Activated CD4-positive, CD25-positive, alpha-beta regulatory T cell treated with anti-CD3 and anti-CD28 coated beads, Interleukin-2, amount 50 U/mL, for 16 hours (primary cell): ENCODE data around the gene TMEM138.

Experiments
- DNase-seq: peaks from one replicate; pipeline ENCODE4 v3.0.0-alpha.2; 2020; ENCODE audit warnings: low read depth, low spot score

Gene TMEM138

DNA sequence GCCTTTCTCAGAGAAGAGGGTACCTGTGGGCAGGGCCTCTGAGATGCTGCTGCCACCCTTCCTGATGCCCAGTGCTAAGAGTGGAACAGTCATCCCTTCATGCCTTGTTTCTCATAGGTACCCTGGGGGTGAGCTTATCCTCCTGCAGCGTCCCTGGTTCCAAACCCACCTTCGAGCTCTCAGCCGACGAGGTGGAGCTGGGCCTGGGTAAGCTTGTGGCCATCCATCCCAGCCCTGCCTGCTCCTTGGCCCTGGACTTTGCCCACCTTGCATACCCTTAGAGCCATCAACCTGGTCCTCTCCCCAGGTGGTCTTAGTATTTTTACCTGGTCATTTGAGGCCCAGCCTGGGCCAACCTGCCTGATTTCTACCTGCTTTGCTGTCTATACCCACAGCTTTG lies 20.5 kb upstream of the TMEM138 start:
- no peak for DNase-seq

DNA sequence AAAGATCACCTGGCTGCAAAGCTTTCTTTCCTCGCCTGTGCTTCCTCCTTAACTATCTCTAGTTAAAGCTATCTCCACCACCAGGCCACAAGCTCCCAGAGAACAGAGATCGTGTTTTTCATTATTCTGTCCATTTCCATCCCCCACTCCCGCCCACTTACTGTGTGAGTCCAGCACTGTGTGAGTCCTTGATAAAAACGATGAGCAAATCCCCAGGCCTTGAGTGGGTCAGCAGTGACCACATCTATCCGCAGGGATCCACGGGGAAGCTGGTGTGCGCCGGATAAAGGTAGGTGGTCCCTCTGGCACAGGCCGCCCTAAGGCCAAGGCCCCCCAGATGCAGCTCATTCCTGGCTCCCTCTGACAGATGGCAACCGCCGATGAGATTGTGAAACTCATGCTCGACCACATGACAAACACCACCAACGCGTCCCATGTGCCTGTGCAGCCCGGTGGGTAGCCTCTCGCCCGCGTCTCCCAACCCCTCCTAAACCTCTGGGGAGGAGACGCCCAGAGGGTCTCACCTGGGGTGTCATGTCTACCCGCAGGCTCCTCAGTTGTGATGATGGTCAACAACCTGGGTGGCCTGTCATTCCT lies 19.9 kb upstream of the TMEM138 start:
- DNase-seq = no peak

DNA sequence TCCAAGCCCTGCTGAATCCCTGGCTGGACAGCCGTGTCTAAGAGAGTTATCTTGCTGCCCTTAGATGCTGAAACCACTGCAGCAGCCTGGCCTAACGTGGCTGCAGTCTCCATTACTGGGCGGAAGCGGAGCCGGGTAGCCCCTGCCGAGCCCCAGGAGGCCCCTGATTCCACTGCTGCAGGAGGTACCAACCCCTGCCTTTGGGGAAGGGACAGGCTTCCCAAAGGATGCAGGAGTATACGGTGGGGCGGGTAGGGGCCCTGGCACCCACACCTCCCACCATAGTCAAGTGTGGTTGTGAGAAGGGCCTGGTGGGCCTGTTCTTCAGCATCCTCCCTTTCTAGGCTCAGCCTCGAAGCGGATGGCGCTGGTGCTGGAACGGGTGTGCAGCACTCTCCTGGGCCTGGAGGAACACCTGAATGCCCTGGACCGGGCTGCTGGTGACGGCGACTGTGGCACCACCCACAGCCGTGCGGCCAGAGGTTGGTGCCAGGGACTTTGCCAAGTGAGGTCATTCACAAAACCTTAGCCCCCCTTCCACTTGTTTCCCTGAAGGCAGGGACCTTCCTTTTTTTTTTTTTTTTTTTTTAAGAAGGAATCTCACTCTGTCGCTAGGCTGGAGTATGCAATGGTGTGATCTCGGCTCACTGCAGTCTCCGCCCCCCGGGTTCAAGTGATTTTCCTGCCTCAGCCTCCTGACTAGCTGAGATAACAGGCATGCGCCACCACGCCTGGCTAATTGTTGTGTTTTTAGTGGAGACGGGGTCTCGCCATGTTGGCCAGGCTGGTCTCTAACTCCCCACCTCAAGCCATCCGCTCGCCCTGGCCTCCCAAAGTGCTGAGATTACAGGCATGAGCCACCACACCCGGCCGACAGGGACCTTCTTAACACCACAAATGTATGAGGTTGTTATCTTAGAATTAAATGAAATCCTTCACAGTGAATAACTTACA lies 18.1 kb upstream of the TMEM138 start:
- no peak for DNase-seq

DNA sequence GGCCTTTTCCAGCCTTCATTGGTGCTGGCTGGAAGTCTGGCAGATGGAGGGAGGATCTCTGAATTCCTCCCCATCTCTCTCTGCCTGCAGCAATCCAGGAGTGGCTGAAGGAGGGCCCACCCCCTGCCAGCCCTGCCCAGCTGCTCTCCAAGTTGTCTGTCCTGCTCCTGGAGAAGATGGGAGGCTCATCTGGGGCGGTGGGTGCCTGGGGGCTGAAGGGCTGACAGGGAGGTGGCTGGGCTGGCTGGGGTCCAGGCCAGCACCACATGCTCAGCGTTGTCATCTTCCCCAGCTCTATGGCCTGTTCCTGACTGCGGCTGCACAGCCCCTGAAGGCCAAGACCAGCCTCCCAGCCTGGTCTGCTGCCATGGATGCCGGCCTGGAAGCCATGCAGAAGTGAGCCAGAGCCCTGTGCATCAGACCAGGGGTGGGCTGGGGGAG lies 17.0 kb upstream of the TMEM138 start:
- DNase-seq = no peak

DNA sequence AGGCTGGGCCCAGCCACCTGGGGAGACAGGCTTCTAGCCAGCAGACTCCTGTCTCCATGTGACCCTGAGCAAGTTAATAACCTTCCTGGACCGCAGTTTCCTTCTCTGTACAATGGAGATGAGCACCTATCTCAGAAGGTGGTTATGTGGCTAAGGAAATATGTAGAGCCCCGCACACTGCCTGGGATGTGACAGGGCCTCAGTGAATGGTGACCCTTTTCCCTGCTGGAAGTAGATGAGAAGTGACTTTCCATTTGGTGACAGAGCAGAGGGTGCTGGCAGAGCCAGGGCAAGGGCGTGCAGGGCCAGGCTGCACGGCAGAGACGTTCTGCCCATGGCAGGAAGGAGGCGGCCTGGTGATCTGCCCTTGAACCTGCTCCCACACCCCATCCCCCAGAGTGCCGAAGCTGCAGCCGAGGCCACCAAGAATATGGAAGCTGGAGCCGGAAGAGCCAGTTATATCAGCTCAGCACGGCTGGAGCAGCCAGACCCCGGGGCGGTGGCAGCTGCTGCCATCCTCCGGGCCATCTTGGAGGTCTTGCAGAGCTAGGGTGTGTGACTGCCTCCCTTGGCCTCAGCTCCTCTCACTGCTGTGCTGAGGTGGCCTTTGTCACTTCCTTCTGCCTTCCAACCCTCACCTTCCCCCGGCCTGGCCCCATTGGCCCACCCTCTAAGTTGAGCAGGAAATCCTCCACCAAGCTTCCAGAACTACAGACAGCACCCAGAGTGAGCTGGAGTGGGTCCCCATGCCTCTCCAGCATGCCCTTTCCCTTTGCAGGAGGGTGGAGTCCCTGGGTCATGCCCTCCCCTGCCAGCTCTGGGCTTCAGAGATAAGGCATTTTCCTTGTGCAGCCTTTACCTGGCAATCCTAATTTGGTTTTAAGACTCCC lies 16.0 kb upstream of the TMEM138 start:
- no peak for DNase-seq

DNA sequence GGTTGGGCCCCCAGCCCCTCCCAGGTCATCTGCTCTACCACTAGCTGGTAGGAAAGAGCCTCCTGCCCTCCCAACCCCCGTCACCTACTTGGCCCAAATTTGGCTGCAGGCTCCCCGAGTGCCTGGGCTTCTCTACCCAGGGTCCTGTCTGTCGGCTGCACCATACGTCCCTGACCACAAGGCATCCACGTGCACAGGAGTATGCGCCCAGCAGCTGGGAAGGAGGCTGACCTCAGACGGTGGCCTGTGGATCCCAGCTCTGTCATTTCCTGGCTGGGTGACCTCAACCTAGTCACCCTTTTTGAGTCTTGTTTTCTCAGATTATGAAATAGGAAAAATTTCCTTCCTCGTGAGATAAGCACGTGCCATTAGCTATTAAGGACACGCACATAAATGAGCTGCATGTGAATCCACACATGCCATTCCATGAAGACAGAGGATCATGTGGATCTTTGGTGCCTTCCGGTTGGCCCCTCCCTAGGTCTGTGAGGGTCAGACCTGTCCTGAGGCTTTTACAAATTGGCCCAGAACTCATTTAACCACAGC lies 14.2 kb upstream of the TMEM138 start:
- no peak for DNase-seq

DNA sequence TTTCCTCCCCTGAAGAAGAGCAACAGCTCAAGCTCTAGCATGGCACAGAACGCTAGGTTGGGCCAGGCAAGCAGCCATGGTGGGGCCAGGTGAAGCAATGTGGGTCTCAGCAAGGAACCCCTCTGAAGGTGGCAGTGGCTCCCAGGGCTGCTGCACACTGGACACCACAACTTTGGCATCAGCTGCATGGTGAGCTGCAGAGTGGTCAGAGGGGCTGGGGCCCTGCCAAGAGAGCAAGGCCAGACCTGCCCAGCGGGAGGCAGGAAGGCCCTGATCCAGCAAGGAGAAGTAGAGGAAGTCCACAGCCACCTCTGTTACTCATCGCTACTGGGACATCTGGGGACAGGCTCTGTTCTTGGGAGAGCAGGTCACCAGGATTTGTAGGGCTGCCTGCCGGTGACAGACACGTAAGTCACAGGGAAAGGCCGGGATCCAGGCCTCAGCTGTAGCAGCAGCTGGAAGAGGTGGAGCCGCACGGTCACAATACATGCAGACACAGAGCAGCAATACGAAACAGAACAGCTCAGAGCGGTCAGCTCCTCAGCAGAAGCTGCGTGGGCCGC lies 12.9 kb upstream of the TMEM138 start:
- DNase-seq = no peak

DNA sequence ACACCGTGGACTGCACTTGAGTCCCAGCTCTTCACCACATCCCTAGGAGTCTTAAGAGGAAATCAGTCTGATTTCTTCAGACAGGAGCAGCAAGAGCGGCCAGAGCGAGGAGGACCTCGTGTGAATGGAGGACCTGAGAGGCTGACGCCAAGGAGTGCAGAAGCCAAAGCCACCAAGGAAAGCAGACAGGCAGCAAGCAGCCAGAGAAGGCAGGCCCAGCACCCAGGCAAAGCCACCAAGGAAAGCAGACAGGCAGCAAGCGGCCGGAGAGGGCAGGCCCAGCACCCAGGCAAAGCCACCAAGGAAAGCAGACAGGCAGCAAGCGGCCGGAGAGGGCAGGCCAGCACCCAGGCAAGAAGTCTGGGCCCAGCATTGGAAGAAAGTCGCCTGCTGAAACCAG lies 12.3 kb upstream of the TMEM138 start:
- DNase-seq = no peak

DNA sequence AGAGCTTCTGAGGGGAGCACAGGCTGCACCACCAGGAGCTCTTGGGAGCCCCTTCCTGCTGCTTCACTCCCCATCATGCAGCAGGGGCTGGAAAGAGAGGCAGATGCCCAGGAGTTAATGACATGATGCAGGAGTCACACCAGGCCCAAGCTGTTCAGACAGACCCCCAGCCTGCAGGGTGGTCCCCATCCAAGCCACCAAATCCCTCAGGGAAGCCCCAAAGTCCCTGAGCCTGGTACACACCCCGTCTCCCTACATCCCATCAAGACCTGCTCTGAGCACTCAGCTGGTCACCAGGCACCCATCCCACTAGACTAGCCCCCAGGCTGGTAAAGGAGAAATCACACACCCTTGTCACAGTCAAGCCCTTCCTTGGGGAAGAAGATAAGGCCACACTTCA lies 11.8 kb upstream of the TMEM138 start:
- DNase-seq = no peak

DNA sequence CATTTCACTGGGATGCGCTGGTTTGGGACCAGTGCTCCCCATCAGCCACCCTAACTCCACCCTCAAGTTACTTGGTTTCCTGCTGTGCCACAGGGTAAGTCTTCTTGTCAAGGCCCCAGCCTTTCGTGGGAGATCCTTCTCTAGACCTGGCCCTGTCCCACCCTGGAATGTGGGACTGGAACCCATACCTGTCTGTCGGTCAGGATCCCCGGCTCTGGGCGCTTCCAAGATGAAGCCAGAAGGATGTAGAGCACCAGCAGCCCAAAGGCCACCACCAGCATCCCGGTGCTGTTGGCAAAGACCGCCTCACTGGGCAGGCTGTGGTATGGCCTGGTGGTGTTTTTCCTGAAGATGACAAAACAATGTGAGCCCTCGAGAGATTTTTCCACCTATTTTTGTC lies 11.4 kb upstream of the TMEM138 start:
- DNase-seq = no peak

DNA sequence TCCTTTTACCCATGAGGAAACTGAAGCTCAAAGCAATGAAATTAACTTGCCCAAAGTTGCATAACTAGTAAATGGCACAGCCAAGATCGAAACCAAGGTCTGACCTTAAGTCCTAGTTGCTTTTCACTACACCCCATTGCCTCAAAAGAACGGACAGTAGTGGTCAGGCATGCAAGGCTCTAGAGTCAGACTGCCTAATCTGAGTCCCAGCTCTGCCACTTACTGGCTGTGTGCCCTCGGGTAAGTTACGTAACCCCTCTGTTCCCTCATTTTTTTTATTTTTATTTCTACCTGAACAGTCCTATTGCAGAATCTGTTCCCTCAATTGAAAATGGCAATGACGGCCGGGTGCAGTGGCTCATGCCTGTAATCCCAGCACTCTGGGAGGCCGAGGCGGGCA lies 10.1 kb upstream of the TMEM138 start:
- DNase-seq = no peak

DNA sequence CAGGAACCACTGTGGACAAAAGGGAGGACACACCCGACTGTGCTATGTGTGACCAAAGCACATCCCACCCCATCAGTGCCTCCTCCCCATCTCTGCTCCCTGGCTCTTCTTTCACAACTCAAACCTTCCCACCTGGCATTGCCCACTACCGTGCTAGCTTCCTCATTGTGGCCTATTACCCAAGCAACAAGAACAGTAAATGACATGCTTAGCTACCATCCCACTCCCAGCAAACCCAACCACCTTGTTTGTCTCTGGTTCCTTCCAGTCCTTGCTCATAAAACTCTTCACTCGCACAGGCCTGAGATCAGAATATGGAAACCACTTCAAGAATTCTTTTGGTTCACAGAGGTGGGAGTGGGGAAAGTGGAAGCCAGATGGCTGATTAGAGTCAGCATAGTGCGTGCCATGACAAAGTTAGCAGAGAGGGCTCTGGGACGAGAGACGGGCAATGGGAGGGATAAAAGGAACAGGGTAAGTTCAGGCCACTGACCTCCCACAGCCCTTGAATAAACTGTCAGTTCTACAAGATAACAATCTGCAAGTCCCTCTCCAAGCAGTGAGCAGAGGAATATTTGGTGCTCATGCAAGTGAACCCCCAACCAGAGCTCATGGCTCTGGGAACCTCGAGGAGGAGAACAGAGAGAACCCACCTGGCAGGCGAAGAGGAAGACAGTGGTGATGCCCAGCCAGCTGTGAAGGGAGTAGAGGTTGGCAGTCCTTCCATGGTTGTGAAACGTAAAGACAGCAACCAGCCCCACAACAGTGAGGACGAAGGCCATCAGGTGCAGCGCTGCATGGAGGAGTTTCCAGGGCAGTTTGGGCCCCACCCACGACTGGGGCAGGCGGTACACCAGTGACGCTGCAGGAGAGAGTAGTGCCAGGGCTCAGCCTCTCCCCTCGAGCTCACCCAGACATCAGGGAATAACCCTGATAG lies 8.8 kb upstream of the TMEM138 start:
- no peak for DNase-seq

DNA sequence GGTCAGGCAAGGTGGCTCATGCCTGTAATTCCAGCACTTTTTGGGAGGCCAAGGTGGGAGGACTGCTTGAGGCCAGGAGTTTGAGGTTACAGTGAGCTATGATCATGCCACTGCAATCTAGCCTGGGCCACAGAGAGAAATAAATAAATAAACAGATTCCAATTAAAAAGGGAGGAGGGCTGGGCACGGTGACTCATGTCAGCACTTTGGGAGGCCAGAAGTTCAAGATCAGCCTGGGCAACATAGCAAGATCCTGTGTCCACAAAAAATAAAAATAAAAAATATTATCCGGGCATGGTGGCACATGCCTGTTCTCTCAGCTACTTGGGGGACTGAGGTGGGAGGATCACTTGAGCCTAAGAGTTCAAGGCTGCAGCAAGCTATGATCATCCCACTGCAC lies 8.0 kb upstream of the TMEM138 start:
- no peak for DNase-seq

DNA sequence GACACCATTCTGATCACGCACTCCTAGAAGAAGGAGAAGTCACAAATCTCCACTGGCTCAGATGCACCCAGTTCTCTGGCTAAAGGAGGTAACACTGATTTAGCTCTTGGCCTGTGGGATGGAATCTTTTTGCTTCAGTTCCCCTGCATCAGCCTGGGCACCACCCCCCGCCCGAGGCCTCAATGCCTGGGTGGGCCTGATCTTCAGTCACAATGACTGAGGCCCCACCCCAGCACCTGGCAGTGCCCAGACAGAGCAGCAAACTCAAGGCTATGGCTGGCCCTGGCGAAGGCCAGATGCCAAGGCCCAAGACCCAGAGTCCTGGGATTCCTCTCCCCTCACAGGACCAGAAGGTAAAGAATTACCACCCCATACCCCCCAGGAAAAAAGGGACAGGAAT lies 5.5 kb upstream of the TMEM138 start:
- DNase-seq = no peak

DNA sequence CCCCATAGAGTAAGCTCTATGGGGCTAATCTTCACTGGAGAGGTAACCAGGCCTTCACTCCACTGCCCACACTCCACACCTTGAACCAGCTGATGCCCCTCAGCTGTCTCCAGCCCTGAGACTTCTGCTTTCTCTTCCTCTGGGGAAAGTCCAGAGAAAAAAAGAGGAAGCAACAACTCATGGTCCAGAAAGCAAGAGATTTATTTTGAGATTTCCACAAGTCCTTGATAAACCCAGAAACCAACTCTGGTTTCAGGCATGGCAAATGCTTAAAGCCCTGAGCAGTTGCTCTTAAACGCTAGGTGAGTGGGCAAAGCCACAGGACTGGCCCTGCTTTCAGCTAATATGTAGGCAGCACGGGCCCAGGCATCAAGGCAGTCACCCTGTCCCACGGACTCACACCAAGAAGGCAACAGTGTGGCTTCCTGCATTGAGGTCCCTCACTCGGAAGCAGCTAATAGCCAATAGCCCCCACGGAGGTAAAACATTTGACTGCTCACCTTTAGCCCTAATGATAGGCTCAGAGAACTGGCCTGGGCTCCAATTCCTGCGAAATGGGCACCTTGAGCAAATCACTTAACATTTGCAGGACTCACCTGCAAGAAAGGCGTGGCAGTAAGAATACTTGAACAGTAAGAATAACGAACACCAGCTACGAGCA lies 4.8 kb upstream of the TMEM138 start:
- DNase-seq = no peak

DNA sequence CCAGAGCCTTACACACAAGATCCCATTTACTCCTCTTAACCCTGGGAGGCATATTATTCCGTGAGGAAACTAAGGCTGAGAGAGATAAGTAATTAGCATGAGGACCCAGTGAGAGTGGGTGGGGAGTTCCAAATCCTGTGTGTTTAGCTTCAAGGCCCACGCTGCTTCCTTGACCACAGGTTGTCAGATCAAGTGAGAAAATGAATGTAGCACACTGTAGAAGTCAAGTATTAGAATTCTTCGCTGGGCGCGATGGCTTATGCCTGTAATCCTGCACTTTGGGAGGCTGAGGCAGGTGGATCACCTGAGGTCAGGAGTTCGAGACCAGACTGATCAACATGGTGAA lies 4.3 kb upstream of the TMEM138 start:
- no peak for DNase-seq

DNA sequence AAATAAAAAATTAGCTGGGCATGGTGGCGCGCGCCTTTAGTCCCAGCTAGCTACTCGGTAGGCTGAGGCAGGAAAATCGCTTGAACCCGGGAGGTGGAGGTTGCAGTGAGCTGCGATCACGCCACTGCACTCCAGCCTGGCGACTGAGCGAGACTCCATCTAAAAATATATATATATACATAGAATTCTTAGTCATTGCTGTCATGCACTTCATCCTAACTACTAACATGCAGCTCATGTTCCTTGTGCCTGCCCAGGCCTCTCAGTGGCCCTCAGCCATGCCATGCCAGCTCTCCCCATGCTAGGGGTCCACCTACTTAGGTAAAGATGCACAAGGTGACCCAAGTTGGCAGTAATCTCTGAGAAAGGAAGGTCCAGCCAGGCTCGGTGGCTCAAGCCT lies 3.6 kb upstream of the TMEM138 start:
- no peak for DNase-seq

DNA sequence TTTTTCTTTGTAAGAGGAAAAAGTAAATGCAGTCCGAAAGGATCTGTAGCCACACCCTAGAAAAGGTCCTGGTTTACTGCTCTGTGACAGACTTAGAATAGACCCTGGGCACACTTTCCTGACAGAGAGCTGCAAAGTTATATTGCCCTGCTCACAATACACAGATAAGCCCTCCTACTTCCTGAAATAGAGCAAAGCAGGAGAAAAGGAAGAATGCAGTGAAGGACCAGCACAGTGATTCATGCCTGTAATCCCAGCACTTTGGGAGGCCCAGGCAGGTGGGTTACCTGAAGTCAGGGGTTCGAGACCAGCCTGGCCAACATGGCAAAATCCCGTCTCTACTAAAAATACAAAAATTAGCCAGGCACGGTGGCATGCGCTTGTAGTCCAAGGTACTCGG lies 2.7 kb upstream of the TMEM138 start:
- DNase-seq = no peak

DNA sequence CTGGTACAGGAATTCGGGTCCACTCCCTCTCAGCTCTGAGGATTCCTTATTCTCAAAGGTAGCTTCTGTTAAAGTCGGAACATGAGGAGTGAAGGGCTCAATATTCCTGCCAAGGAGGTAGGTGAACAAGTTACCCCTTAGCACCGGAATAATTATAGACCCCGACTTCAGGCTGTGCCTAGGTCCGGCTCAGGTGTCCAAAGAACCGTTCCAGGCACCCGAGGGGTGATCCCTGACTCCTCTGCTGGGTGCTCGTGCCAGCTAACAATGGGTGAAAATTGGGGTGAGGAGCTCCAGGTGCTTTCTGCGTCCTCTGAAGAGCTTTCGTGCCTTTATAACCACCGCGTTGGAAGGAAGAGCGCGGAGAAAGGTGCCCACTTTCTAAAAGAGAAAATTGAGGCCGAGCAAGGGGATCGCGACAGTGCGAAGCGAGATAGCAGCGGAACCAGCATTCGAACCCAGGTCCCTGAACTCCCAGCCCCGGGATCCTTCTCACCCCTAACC lies 885 bp upstream of the TMEM138 start:
- no peak for DNase-seq

DNA sequence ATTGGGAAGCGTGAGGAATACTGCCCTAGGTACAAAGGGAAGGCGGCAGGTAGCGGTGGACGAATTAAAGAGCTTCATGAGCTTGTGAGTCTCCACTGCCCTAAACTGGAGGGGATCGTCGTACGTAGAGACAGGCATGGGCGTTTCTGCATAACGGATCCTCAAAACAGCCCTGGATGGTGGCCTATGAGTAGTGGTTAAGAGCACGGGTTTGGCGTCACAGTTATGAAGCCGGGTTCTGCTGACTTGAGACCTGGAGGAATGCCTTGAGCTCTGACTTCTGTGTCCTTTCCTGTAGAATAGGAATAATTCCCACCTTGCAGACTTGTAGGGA lies 335 bp downstream of the TMEM138 start:
- DNase-seq = no peak
